ENCODE data around the gene SCYGR2.

- TF ChIP-seq CTCF (IDR thresholded peaks at IDR 0.05; ENCODE audit: control extremely low read depth in 1 of 3, insufficient read depth in 1 of 3, low read depth in 1 of 3, low read length in 3 of 3) = no peak
- TF ChIP-seq SP2 (IDR thresholded peaks at IDR 0.05; ENCODE audit: low read length) = no peak
- no peak for TF ChIP-seq TCF12 (IDR thresholded peaks at IDR 0.05; ENCODE audit: low read depth, low read length)
- TF ChIP-seq POLR2A (IDR thresholded peaks at IDR 0.05; ENCODE audit: control extremely low read depth in 1 of 2, low read depth in 2 of 2, low read length in 2 of 2) = no peak
- TF ChIP-seq RAD21 (IDR thresholded peaks at IDR 0.05 in 1 of 2, conservative IDR thresholded peaks at IDR 0.05 in 1 of 2; ENCODE audit: low read depth in 2 of 2, low read length in 2 of 2) = no peak
- TF ChIP-seq SIN3A (conservative IDR thresholded peaks at IDR 0.05 in 1 of 2, IDR thresholded peaks at IDR 0.05 in 1 of 2; ENCODE audit: low read depth in 1 of 2, low read length in 2 of 2) = no peak
- TF ChIP-seq EZH2 (IDR thresholded peaks at IDR 0.05; ENCODE audit: low read depth, low read length, severe bottlenecking) = no peak
- TF ChIP-seq JUN (IDR thresholded peaks at IDR 0.05; ENCODE audit: low read depth, low read length) = no peak
- TF ChIP-seq SUZ12 (IDR thresholded peaks at IDR 0.05; ENCODE audit: low read length) = no peak
- TF ChIP-seq MAX (IDR thresholded peaks at IDR 0.05) = no peak
- no peak for TF ChIP-seq EGR1 (IDR thresholded peaks at IDR 0.05; ENCODE audit: borderline replicate concordance, low read depth, low read length)
- TF ChIP-seq ZNF274 (IDR thresholded peaks at IDR 0.05; ENCODE audit: borderline replicate concordance, extremely low read depth, low read length) = no peak
Measured at GRCh38 chr2:227602358-227602757, 3.7 kb downstream of the SCYGR2 start.
